Kidney (tissue), 14 donors: Measurements from ENCODE around the gene CHPF2. TPM values are rescaled to one million over a fixed set of nuclear protein-coding genes. Genes with fewer than 3 reads are reported as not detected.

Experiments used
- DNase-seq, 5 donors: peaks; one replicate each; pipeline ENCODE4 v3.0.0-alpha.2; 2013 to 2020
- FAIRE-seq: peaks from 2 replicates; lab custom pipeline; 2012; peaks lifted over from hg19 to GRCh38; lab: Jason Lieb, UNC
- H3K27ac ChIP-seq, 2 donors: one replicate each; pipeline ENCODE4 v1.7.0; 2013; ENCODE audit warnings: low read depth in 2 of 2, low read length in 2 of 2, inconsistent platforms in 1 of 2
- H3K27me3 ChIP-seq: one replicate; pipeline ENCODE4 v1.7.1; 2013; ENCODE audit warnings: low read length, inconsistent platforms; ENCODE audit not compliant: control insufficient read depth, insufficient read depth
- H3K36me3 ChIP-seq, 3 donors: one replicate each; pipeline versions ENCODE4 v1.7.0 to v1.7.1; 2013; ENCODE audit warnings: low read length in 3 of 3, control low read depth in 1 of 3, inconsistent platforms in 1 of 3; ENCODE audit not compliant: insufficient read depth in 3 of 3, control insufficient read depth in 2 of 3
- H3K4me1 ChIP-seq, 3 donors: one replicate each; pipeline versions ENCODE4 v1.7.0 to v1.7.1; 2013; ENCODE audit warnings: low read length in 3 of 3, inconsistent platforms in 1 of 3, low read depth in 1 of 3; ENCODE audit not compliant: control insufficient read depth in 2 of 3, insufficient read depth in 2 of 3
- H3K4me3 ChIP-seq, 3 donors: one replicate each; pipeline versions ENCODE4 v1.7.0 to v1.8.1; 2013; ENCODE audit warnings: low read length in 3 of 3, control low read depth in 1 of 3, inconsistent platforms in 1 of 3
- H3K9ac ChIP-seq, 3 donors: one replicate each; pipeline versions ENCODE4 v1.7.0 to v1.7.1; 2013; ENCODE audit warnings: low read length in 3 of 3, control low read depth in 1 of 3, inconsistent platforms in 1 of 3
- H3K9me3 ChIP-seq, 3 donors: one replicate each; pipeline versions ENCODE4 v1.7.0 to v1.7.1; 2013; ENCODE audit warnings: low read length in 3 of 3, control low read depth in 1 of 3, inconsistent platforms in 1 of 3; ENCODE audit not compliant: control insufficient read depth in 2 of 3, insufficient read depth in 1 of 3
- CTCF ChIP-seq: IDR thresholded peaks from 3 replicates; pipeline ENCODE4 v1.5.1; 2012; ENCODE audit warnings: mild to moderate bottlenecking, moderate library complexity, borderline replicate concordance; ENCODE audit not compliant: insufficient read depth; ENCODE audit errors: extremely low read depth
- intact Hi-C: fragments of 100-400 bp; cut with DNase I; formaldehyde crosslinking; loops from one replicate; pipeline ENCODE4 v1.11.1; 2022
- polyA plus RNA-seq: library from polyadenylated mRNA; stranded (reverse); fragments of 350-450 nt; fragmentation: Illumina TruSeq; extraction: RNeasy Lipid Tissue Mini Kit (QIAGEN cat#74804); gene quantifications from one replicate; pipeline ENCODE4 v1.2.3, GENCODE V29; 2014; ENCODE audit warnings: low read depth, low replicate concordance; ENCODE audit not compliant: insufficient read depth
- total RNA-seq: library from RNA; stranded (reverse); fragmentation: NEBNext Ultra II Directional; extraction: Animal tissue kit (Norgen Biotek cat#: 25700); gene quantifications from one replicate; pipeline ENCODE4 v1.2.1, GENCODE V29; 2021
- donor health status: control.
- donor health status: control.
- donor health status: control.
- donor health status: control.
- donor health status: control.
- donor health status: DM: yes; HTN: yes; CAD: no.
- donor health status: Normal renal cell carcinoma (clear cell type).

CHPF2 gene
- total and polyA plus RNA-seq, 2 donors from 2014 or later: 15.6 to 45.2 TPM

DNA sequence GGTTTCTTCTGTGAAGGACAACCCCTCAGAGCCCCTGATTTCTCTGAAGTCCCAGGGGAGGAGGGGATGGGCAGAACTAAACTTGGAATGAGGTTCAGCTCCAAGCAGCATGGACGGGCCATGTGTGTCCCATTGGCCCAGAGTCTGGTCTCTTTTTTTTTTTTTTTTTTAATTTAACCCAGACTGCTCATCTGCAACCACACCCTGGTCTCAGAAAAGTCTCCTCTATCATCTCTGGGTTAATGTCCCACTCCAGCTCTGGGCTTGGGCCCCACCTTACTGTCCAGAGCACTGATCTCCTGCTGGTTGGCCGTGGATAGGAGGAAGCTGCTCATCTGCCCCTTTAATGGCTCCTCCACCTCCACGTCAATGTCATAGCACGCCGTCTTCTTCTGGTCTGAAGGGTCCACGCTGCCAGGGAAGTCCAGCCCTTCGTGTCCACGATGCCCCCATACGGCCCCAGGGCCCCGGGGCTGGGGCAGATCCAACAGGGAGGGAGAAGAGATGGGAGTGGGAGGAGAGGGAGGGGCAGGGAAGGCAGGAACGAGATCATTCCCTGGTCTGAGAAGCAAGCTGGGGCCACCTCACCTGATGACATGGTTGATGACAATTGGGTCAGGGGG is 7.7 kb downstream of the CHPF2 start:
- no peak for TF ChIP-seq CTCF
- intact Hi-C loops: loop anchor here (10.0 kb wide), 1 partner anchor 65 kb away; no protein-coding TSS in a partner anchor
- Histone ChIP-seq H3K9me3 (no peaks in the 10 kb centered on the region), H3K9ac (no peak overlapping the region), H3K4me3 (no peak overlapping the region), H3K4me1 (peaks cover 0 to 13% (median 5%) of the 10 kb centered on the region in 3 donors), H3K27ac (no peak overlapping the region), H3K27me3 (no peaks in the 10 kb centered on the region), H3K36me3 (peaks cover 2 to 15% (median 7%) of the 10 kb centered on the region in 3 donors)
- FAIRE-seq (no peak), DNase-seq (no peak)

DNA sequence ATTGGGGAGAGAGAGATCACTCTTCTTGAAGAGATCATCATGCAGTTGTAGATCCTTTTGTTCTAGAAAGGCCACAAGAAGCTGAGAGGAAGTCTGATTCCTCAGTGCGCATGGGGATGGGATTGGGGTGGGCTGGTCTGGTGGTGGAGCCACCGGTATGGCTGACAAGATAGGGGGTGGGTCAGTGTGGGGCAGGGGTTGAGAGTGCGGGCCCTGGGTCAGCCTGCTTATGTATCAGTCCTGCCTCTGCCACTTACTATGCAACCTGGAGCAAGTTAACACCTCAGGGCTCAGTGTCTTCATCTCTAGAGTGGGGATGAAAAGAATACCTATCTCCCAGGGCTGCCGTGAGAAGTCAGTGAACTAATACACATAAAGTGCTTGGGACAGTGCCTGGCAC is 8.3 kb downstream of the CHPF2 start:
- Histone ChIP-seq H3K27ac (no peak overlapping the region), H3K9me3 (no peaks in the 10 kb centered on the region), H3K4me1 (peaks cover 0 to 18% (median 7%) of the 10 kb centered on the region in 3 donors), H3K4me3 (no peak overlapping the region), H3K36me3 (peaks cover 2 to 12% (median 7%) of the 10 kb centered on the region in 3 donors), H3K27me3 (no peaks in the 10 kb centered on the region), H3K9ac (no peak overlapping the region)
- intact Hi-C loops: loop anchor here (10.0 kb wide), 1 partner anchor 64 kb away; no protein-coding TSS in a partner anchor
- DNase-seq (no peak), FAIRE-seq (no peak)
- no peak for TF ChIP-seq CTCF

- H3K9ac ChIP-seq: no peak overlapping the region
- no peak for TF ChIP-seq CTCF
- FAIRE-seq: no peak
- H3K9me3 ChIP-seq: no peaks in the 10 kb centered on the region
- intact Hi-C loops: loop anchor here (10.0 kb wide), 1 partner anchor 64 kb away; no protein-coding TSS in a partner anchor
- no peak overlapping the region for H3K4me3 ChIP-seq
- DNase-seq: no peak
- peaks cover 0 to 21% (median 7%) of the 10 kb centered on the region in 3 donors for H3K4me1 ChIP-seq
- H3K36me3 ChIP-seq: peaks cover 2 to 11% (median 6%) of the 10 kb centered on the region in 3 donors
- no peaks in the 10 kb centered on the region for H3K27me3 ChIP-seq
- H3K27ac ChIP-seq: no peak overlapping the region
Measured at GRCh38 chr7:151240942-151241754, 8.9 kb downstream of the CHPF2 start.
